Measurements from ENCODE around the gene CLCA2.

Gene CLCA2

GRCh38 chr1:86466109-86466844 is 42.3 kb downstream of the CLCA2 start:
- no peak for ATAC-seq
- TF ChIP-seq ZC3H10 (CRISPR knock-in tag; IDR thresholded peaks at IDR 0.05), result no peak
- no peak for TF ChIP-seq BACH2 (CRISPR knock-in tag; IDR thresholded peaks at IDR 0.05; ENCODE audit: borderline replicate concordance)
- no peak for TF ChIP-seq ISL1 (CRISPR knock-in tag; IDR thresholded peaks at IDR 0.05)
- no peak for TF ChIP-seq CSRNP3 (CRISPR knock-in tag; IDR thresholded peaks at IDR 0.05)
- TF ChIP-seq ZNF8 (CRISPR knock-in tag; IDR thresholded peaks at IDR 0.05), result no peak
- TF ChIP-seq TCF4 (CRISPR knock-in tag; IDR thresholded peaks at IDR 0.05; ENCODE audit: borderline replicate concordance), result no peak
- TF ChIP-seq CSDC2 (CRISPR knock-in tag; IDR thresholded peaks at IDR 0.05), result no peak
- TF ChIP-seq, protein P1, sequence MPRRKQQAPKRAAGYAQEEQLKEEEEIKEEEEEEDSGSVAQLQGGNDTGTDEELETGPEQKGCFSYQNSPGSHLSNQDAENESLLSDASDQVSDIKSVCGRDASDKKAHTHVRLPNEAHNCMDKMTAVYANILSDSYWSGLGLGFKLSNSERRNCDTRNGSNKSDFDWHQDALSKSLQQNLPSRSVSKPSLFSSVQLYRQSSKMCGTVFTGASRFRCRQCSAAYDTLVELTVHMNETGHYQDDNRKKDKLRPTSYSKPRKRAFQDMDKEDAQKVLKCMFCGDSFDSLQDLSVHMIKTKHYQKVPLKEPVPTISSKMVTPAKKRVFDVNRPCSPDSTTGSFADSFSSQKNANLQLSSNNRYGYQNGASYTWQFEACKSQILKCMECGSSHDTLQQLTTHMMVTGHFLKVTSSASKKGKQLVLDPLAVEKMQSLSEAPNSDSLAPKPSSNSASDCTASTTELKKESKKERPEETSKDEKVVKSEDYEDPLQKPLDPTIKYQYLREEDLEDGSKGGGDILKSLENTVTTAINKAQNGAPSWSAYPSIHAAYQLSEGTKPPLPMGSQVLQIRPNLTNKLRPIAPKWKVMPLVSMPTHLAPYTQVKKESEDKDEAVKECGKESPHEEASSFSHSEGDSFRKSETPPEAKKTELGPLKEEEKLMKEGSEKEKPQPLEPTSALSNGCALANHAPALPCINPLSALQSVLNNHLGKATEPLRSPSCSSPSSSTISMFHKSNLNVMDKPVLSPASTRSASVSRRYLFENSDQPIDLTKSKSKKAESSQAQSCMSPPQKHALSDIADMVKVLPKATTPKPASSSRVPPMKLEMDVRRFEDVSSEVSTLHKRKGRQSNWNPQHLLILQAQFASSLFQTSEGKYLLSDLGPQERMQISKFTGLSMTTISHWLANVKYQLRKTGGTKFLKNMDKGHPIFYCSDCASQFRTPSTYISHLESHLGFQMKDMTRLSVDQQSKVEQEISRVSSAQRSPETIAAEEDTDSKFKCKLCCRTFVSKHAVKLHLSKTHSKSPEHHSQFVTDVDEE (CRISPR knock-in tag; IDR thresholded peaks at IDR 0.05), result no peak
- no peak for TF ChIP-seq PATZ1 (CRISPR knock-in tag; IDR thresholded peaks at IDR 0.05; ENCODE audit: borderline replicate concordance)
- no peak for TF ChIP-seq RARB (CRISPR knock-in tag; IDR thresholded peaks at IDR 0.05)
- no peak for TF ChIP-seq ESRRG (CRISPR knock-in tag; IDR thresholded peaks at IDR 0.05)
- no peak for TF ChIP-seq ZFP30 (CRISPR knock-in tag; IDR thresholded peaks at IDR 0.05)
- TF ChIP-seq TOX (CRISPR knock-in tag; IDR thresholded peaks at IDR 0.05; ENCODE audit: borderline replicate concordance), result no peak

DNA sequence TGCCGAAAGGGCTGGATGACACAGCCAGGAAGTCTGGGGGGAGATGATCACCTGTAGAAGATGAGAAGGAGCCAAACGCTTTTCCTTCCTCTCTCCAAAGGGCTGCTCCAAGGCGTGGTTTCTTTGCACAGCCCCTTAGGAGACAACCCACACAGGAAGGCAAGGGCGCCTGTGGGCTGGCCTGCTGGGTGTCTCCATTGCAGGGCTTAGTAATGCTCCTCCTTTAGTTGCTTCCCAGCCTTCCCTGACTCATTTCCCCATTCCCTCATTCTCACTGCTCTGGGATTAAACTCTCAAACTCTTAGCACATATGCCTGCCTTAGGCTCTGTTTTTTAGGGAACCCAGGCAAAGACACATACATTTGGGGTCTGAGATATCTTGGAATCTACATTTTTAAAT is 43.0 kb downstream of the CLCA2 start:
- ATAC-seq, result no peak
- no peak for TF ChIP-seq TCF4 (CRISPR knock-in tag; IDR thresholded peaks at IDR 0.05; ENCODE audit: borderline replicate concordance)
- no peak for TF ChIP-seq TOX (CRISPR knock-in tag; IDR thresholded peaks at IDR 0.05; ENCODE audit: borderline replicate concordance)
- no peak for TF ChIP-seq CSDC2 (CRISPR knock-in tag; IDR thresholded peaks at IDR 0.05)
- TF ChIP-seq ZNF70 (CRISPR knock-in tag; IDR thresholded peaks at IDR 0.05), result no peak
- TF ChIP-seq CREB5 (CRISPR knock-in tag; IDR thresholded peaks at IDR 0.05; ENCODE audit: low read depth), result no peak
- no peak for TF ChIP-seq ZNF8 (CRISPR knock-in tag; IDR thresholded peaks at IDR 0.05)
- TF ChIP-seq ISL1 (CRISPR knock-in tag; IDR thresholded peaks at IDR 0.05), result no peak
- TF ChIP-seq ZFP3 (CRISPR knock-in tag; IDR thresholded peaks at IDR 0.05), result no peak
- TF ChIP-seq ESRRG (CRISPR knock-in tag; IDR thresholded peaks at IDR 0.05), result no peak
- TF ChIP-seq SNAI2 (CRISPR knock-in tag; IDR thresholded peaks at IDR 0.05), result no peak
- TF ChIP-seq CSRNP3 (CRISPR knock-in tag; IDR thresholded peaks at IDR 0.05), result no peak
- no peak for TF ChIP-seq GLIS3 (CRISPR knock-in tag; IDR thresholded peaks at IDR 0.05)
- TF ChIP-seq, protein P1 (CRISPR knock-in tag; IDR thresholded peaks at IDR 0.05), result no peak
- TF ChIP-seq OSR1 (CRISPR knock-in tag; IDR thresholded peaks at IDR 0.05), result no peak
- no peak for TF ChIP-seq ZNF565 (CRISPR knock-in tag; conservative IDR thresholded peaks at IDR 0.05; ENCODE audit: low read depth)
- no peak for TF ChIP-seq RARB (CRISPR knock-in tag; IDR thresholded peaks at IDR 0.05)

All from SK-N-SH treated with all-trans-retinoic acid at 6 μM for 48 hours (cell line).